Activated T-cell treated with anti-CD3 and anti-CD28 coated beads for 48 hours (primary cell): ENCODE data around the gene RNU6-1.

Source experiments
- DNase-seq: peaks from one replicate; pipeline ENCODE4 v3.0.0-alpha.2; 2020; ENCODE audit warnings: low read depth

RNU6-1 gene

GRCh38 chr15:67857220-67857619, 17.4 kb upstream of the RNU6-1 start:
- DNase-seq = no peak

- no peak for DNase-seq
These were observed 16.0 kb upstream of the RNU6-1 start for GRCh38 chr15:67855842-67856241.

- DNase-seq = no peak
These were observed 14.5 kb upstream of the RNU6-1 start for GRCh38 chr15:67854358-67854757.

- DNase-seq = no peak
These were observed 13.6 kb upstream of the RNU6-1 start for GRCh38 chr15:67853454-67853853.

GRCh38 chr15:67852418-67852817, 12.6 kb upstream of the RNU6-1 start:
- DNase-seq = no peak

GRCh38 chr15:67850994-67851571, 11.2 kb upstream of the RNU6-1 start:
- no peak for DNase-seq

GRCh38 chr15:67850336-67850735, 10.5 kb upstream of the RNU6-1 start:
- no peak for DNase-seq

- no peak for DNase-seq
These were observed 9.7 kb upstream of the RNU6-1 start for GRCh38 chr15:67849538-67849937.

GRCh38 chr15:67845974-67846373, 6.1 kb upstream of the RNU6-1 start:
- no peak for DNase-seq

GRCh38 chr15:67843571-67844387, 3.9 kb upstream of the RNU6-1 start:
- no peak for DNase-seq

- DNase-seq = no peak
These were observed 3.3 kb upstream of the RNU6-1 start for GRCh38 chr15:67843092-67843501.

GRCh38 chr15:67841513-67841762, 1.6 kb upstream of the RNU6-1 start:
- DNase-seq = no peak

- no peak for DNase-seq
These were observed 1.1 kb upstream of the RNU6-1 start for GRCh38 chr15:67840749-67841512.

GRCh38 chr15:67839499-67839928, 331 bp downstream of the RNU6-1 start:
- DNase-seq = no peak

- no peak for DNase-seq
These were observed 984 bp downstream of the RNU6-1 start for GRCh38 chr15:67838789-67839332.

- no peak for DNase-seq
These were observed 2.9 kb downstream of the RNU6-1 start for GRCh38 chr15:67836955-67837354.

- no peak for DNase-seq
These were observed 3.4 kb downstream of the RNU6-1 start for GRCh38 chr15:67836477-67836876.

GRCh38 chr15:67836134-67836455, 3.8 kb downstream of the RNU6-1 start:
- no peak for DNase-seq

- DNase-seq = no peak
These were observed 4.3 kb downstream of the RNU6-1 start for GRCh38 chr15:67835297-67836133.

GRCh38 chr15:67834581-67835296, 5.1 kb downstream of the RNU6-1 start:
- no peak for DNase-seq

GRCh38 chr15:67833710-67834511, 5.9 kb downstream of the RNU6-1 start:
- no peak for DNase-seq
